GM21423 (cell line): ENCODE data around the gene KCNK1.

ENCODE experiments used
- ATAC-seq: cut with Tn5 transposase; IDR thresholded peaks from one replicate; pipeline ENCODE4 v1.9.1; 2021; ENCODE audit warnings: mild to moderate bottlenecking, moderate library complexity; ENCODE audit not compliant: unreplicated experiment

Gene KCNK1

DNA sequence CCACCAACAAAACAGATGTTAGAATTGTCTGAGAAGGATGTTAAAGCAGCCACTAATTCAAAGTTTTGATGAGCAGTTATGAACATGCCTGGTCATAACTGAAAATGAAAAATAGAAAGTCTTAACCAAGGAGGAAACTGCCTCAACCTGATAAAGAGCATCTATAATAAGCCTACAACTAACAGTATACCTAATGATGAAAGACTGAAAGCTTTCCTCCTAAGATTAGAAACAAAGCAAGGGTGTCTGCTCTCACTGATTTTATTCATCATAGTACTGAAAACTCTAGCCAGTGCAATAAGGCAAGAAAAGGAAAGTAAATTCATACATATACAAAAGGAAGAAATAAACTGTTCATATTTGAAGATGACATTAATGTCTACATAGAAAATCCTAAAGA, 82.0 kb downstream of the KCNK1 start:
- no peak for ATAC-seq

DNA sequence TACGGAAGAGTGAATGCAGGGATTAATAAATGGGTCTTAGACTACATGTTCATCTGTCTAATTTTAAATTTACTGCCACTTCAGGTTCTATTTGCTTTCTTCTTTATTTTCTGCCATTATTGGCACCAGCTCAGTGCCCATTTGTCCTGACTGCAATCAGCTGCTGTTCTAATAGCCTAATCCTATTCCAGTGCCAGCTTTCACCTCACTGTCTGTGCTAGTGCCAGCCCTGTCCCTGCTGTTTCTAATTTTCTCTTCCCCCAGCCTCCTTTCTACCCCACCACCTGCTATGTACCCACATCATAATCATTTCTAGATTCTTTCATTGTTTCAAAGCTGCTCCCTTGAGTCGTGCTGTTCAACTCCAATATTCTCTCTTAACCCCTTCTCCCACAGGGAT, 86.4 kb downstream of the KCNK1 start:
- ATAC-seq, result no peak

DNA sequence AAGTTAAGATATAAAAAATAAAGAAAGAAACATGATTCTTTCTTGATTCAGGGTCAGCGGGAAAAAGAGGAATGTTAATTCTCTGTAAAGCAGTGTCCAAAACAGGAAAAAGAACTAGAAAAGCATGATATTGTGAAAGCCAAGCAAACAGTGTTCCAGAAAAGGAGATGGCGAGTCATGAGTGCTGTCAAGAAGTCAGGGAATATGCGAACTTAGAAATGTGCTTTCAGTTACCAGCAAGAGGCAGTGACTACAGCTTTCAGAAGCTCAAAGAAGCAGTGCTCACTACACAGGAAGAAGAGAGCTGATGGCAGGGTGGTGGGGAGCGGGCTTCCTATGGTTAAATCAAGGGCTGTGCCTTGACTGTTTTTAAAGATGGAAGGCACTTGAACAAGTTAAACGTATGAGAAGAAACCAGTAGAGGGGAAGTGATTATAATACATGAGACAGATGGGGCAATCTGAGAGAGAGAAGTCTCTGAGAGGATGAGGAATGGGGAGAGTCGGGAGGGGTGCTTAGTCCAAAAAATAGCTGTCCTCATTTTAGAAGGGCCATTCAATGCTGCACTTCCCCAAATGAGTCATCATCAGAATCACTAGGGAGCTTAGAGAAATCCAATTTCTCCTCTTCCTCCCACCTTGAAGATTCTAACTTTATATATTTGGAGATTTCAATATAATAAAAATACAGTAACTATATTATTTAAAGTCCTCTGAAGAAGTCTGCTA, 90.4 kb downstream of the KCNK1 start:
- ATAC-seq, result no peak

DNA sequence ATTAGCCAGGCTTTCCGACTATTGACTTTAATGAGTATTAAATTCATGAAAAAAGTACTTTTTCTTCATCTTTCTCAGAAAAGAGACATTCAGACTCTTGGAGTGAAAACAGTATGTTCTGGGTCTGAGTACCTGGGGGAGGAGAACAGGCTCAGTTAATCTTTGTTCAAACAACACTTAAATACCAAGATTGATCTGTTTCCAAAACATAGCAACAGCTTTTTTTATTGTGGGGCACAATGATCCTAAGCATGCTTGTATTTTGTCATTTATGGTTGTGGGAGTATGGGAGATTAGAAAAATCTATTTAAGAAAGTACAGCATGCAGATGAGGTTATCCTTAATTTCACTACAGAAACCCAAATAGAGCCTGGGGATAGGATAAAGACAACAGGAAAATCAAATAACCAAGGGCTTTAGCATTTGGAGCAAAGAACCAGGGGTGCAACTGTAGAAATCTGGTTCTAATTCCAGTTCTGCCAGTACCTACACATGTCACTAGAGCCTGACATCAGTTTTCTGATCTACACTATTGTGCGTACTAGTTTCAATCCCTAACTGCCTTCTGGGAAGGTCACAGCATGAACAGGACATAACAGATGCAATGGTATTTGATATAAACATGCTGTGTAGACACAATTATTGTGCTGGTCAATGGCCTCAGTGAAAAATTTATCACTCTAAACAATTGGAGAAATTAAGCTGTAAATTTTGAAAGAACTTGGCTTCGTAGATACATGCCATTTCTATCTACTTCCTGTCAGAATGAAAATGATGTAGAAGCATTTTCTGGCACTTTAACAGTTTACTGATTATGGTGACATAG, 91.2 kb downstream of the KCNK1 start:
- ATAC-seq, result no peak

DNA sequence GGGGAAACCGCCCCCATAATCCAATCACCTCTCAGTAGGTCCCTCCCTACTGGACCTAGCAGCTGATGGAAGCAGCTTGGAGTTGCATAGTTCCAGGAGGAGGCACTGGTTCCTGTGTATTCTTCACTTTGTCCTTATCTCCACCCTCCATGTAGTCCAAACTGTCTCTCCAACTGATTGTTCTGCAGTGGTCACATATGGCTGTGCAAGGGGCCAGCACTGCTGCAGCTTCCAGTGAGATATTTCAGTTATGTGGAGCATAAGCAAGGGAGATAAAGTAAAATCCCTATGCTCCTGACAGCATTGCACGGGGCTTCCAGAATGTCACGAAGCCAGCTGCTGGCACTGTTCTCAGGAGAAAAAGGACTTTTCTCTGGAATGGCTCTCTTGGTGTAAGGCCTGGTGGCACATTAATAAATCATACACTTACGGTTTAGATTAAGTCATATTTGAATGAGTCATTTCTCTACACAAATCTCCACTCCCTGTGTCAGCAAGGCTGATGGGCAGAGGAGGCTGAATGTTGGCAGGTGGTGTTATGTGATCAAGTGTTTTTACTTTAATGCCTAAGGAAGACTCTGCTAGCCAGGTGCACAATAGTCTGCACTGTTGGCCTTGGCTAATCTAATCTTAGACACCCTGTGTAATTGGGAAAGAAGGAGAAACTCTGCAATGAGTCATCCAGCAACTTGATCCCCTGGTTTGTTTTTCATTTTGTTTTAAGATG, 93.4 kb downstream of the KCNK1 start:
- no peak for ATAC-seq

DNA sequence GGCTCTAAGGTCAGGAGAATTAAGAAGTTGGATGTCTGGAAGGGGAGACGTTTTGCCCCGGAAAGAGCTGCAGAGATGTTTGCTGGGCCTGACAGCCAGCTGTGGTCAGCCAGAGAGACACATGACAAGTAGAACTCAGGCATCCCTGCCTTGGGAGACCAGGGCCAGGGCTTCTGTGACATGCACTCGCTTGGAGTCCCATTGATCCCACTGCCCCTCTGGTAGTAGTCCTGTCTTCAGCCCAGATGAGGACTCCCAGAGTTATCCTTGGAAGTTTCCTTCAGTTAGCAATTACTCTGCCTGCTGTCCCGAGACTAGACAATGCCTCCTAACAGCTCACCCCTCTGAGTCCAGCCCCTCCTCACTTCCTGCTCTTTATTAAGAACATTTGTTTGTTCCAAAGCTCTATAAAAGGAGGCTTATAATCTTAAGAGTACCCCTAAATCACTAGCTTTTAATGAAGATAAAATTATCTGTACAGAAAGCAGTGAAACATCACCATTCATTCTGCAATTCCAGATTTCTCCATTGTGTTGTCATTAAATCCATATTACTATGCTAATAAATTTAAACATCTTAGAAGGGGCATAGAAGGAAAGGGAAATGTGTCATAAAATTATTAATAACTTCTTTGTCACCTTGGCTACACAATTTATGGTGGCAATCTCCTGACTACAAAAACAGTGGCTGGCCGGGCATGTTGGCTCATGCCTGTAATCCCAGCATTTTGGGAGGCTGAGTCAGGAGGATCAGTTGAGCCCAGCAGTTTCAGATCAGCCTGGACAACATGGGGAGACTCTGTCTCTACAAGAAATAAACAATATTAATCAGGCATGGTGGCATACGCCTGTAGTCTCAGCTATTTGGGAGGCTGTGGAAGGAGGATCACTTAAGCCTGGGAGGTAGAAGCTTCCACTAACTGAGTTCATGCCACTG, 94.2 kb downstream of the KCNK1 start:
- no peak for ATAC-seq

DNA sequence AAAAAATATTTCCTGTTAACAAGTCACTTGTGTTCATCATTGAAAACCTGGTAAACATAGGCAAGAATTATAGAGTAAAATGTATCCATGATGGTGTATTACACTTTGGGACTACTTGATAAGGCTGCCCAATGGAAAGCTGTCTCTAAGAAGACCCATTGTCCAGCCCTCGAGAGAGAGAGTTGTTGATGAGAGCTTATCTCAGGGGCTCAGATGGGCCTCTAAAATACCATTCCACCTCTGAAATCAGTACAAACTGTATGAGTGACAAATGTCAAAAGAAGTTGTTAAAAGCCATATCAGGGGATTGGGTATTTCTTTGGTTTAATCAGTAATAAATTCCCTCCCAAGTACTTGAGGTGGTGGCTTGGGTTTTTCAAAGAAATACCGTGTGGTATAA, 96.1 kb downstream of the KCNK1 start:
- no peak for ATAC-seq

DNA sequence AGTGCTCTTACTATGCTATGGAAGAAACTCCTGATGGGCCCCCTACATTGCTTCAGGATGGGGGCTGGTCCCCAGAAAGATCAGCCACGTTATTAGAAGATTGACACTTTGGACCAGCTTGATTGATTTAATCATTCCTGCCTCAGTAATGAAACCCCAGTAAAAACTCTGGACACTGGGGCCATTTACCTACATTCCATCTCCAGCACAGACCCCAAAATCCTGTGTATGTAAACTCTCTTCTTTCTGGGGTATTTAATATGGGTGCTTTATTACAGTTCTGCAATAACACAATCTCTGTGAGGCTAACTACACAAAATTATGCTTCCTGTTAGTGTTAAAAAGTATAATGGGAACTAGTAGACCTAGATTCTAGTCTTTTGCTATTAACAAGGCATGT, 96.6 kb downstream of the KCNK1 start:
- no peak for ATAC-seq

DNA sequence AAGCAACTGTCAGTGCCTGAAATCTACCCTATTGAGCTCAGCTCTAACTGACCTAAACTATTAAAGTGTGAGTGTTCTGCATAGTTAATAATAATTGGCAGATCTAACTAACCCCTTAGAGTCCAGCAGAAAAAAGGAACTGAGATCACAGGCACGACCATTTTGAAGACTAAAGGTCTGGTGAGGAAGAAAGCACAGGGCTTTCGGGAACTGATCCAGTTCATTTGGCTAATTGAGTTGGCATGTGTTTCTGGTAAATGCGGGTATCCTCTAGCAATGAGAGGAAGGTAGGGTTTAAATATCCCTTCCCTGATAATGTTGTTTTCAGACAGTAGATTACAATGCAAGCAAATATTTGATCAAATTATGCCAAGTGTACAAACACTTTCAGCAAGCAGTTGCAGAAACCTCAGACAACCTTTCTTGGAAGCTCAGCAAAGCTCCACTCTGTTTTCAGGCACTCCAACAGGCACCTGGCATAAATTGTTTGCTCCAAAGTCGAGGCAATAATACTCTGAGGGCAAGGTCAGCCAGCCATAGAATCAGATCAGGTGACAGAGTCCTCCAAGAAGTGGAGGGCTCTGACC, 100.8 kb downstream of the KCNK1 start:
- ATAC-seq, result no peak

DNA sequence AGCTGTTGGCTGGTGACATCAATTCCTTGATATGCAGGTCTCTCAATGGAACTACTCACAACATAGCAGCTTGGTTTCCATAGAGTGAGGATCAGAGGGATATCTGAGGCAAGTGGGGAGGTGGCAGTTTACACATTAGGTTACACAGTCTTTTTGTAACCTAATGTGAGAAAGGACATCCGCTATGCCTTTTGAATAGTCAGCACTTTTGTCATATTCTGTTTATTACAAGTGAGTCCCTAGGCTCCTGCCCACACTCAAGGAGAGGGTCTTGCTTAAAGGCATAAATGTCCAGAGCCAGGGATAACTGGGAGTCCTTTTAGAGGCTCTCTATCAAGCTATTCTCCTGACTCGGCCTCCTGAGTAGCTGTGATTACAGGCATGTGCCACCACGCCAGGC, 104.2 kb downstream of the KCNK1 start:
- ATAC-seq, result no peak

DNA sequence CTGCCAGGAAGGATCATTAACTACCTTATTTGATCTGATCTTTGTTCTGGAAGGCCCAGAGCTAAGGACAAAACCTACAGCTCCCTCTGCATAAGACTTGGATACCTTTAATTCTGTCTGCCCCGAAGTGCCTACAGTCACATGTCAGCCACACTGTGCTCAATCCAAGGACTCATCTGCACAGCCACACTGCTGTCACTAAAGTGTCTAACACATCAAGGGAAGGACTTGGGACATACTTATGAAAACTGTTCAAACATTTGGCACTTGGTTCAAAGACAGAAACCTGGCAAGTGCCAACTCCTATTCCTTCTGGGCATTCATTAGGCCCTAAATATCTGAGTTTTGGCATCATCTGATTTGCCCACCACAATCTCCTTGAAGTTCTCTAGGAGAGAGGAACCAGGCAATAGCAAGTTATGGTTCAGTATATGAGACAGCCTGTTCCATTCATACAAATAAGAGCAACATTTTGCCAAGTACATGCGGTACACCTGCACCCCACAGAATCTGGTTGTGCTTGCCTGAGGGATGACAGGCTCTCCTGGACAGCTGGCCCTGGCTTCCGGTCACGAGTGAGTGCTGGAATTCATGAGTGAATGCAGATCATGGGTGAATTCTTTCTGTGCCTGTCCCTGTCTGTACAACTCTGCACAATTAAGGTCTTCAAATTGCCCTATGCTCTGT, 105.9 kb downstream of the KCNK1 start:
- ATAC-seq, result no peak

DNA sequence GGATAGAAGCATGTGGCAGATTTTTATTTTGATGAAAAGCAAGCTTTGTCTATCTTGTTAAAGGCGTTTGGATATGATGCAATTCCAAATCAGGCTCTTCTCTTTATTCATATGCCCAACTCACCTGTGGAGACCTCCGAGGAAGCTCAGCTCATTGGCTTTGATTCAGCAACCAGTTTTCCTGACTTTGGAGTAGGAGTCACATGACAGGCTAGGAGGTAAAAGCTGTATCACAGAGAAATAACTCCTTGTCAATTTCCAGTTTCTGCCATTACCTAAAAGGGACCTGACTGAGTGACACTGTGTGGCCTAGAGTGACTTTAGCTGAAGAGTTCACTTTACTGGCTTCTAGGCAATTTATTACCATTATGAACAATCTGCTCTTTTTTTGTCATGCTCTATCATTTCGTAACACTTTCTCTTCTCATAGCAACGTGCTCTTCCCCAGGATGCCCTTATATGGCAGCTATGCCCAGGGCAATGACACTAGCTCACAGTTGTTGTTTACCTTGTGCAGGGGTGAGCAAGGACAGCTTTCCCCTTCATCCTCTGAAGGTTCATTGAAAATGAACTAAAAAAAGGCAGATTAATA, 107.2 kb downstream of the KCNK1 start:
- ATAC-seq, result no peak
